Upper lobe of left lung (tissue), 6 donors: ENCODE results near the gene MTARC2. TPM values are rescaled to one million over a fixed set of nuclear protein-coding genes. Genes with fewer than 3 reads are reported as not detected.

Experiments
- ATAC-seq, 2 donors: fragments of 200-7000 bp; cut with Tn5 transposase; one replicate each; pipeline ENCODE4 v1.9.1; 2022; ENCODE audit warnings: mild to moderate bottlenecking in 2 of 2, moderate library complexity in 2 of 2; ENCODE audit not compliant: low FRiP score in 2 of 2
- DNase-seq, 2 donors: peaks; one replicate each; pipeline ENCODE4 v3.0.0-alpha.2; 2019 to 2020
- H3K27ac ChIP-seq, 4 donors: fragments of 200-600 bp; sonication (generic); one replicate each; pipeline ENCODE4 v1.5.1; 2016 to 2019
- H3K27me3 ChIP-seq, 4 donors: fragments of 200-600 bp; sonication (generic); one replicate each; pipeline ENCODE4 v1.5.1; 2017 to 2019
- H3K36me3 ChIP-seq, 4 donors: fragments of 200-600 bp; sonication (generic); one replicate each; pipeline ENCODE4 v1.5.1; 2016 to 2019
- H3K4me1 ChIP-seq, 4 donors: fragments of 200-600 bp; sonication (generic); one replicate each; pipeline ENCODE4 v1.5.1; 2018 to 2019
- H3K4me3 ChIP-seq, 4 donors: fragments of 200-600 bp; sonication (generic); one replicate each; pipeline ENCODE4 v1.5.1; 2017 to 2019; ENCODE audit warnings: mild to moderate bottlenecking in 2 of 4, moderate library complexity in 1 of 4
- H3K9me3 ChIP-seq, 4 donors: fragments of 200-600 bp; sonication (generic); one replicate each; pipeline ENCODE4 v1.5.1; 2018 to 2019
- CTCF ChIP-seq, 6 experiments: fragments of 450-650 bp in 4 of 6; fragments of 200-600 bp in 2 of 6; sonication (generic) in 2 of 6; IDR thresholded peaks; one replicate each; pipeline ENCODE4 v1.5.1; 2016 to 2019; ENCODE audit warnings: antibody characterized with exemption in 6 of 6
- EP300 ChIP-seq, 4 donors: sonication (generic); formaldehyde crosslinking; IDR thresholded peaks; one replicate each; pipeline ENCODE4 v1.5.1; 2017; ENCODE audit warnings: antibody characterized with exemption in 4 of 4, control low read depth in 2 of 4
- POLR2A ChIP-seq, 4 donors: fragments of 450-650 bp; IDR thresholded peaks; one replicate each; pipeline ENCODE4 v1.5.1; 2016 to 2017; ENCODE audit warnings: antibody characterized with exemption in 4 of 4, mild to moderate bottlenecking in 2 of 4
- POLR2AphosphoS5 ChIP-seq, 2 donors: sonication (generic); formaldehyde crosslinking; IDR thresholded peaks; one replicate each; pipeline ENCODE4 v1.5.1; 2017; ENCODE audit warnings: antibody characterized with exemption in 2 of 2
- WGBS, 2 donors: methylation state at CpG; one replicate each; pipeline ENCODE4 v1.1.5; 2017 to 2018; 5-methylcytosine and 5-hydroxymethylcytosine counted together
- total RNA-seq, 6 donors: library from RNA; depleted of rRNA in 4 of 6; stranded (reverse); fragments of >200 nt in 4 of 6; gene quantifications; one replicate each; pipeline versions ENCODE4 v1.1.0 to v1.2.1, GENCODE V29; 2016 to 2021
- donor health status: DM: no; HTN: no; CAD: no; lungs with moderate emphysema.
- donor health status: DM: no; HTN: yes; CAD: no; lungs with severe emphysema.

MTARC2 gene
- total RNA-seq, 6 donors from 2014 or later: 44.2 to 125 (median 62.0) TPM

- TF ChIP-seq EP300 (IDR thresholded peaks at IDR 0.05) (no peak), POLR2A (IDR thresholded peaks at IDR 0.05) (no peak), CTCF (IDR thresholded peaks at IDR 0.05) (no peak), POLR2AphosphoS5 (IDR thresholded peaks at IDR 0.05) (no peak)
- H3K9me3 ChIP-seq: no peaks in the 10 kb centered on the region
- no peak overlapping the region for H3K4me3 ChIP-seq
- DNase-seq (no peak), ATAC-seq (peak in 1 of 2 donors; percentile 88)
- peaks cover 0 to 4% (median 0%) of the 10 kb centered on the region in 4 donors for H3K36me3 ChIP-seq
- peak overlapping the region in 3 of 4 donors; percentile 12 to 59 (median 32) for H3K27ac ChIP-seq
- 51 to 56% methylated on average over 14 of the region's 14 CpGs for WGBS, 2 donors
- H3K4me1 ChIP-seq: peaks cover 0 to 7% (median 3%) of the 10 kb centered on the region in 4 donors
- H3K27me3 ChIP-seq: no peaks in the 10 kb centered on the region
These were observed 70.5 kb downstream of the MTARC2 start for GRCh38 chr1:220818421-220819173.

- Histone ChIP-seq H3K4me3 (no peak overlapping the region), H3K4me1 (peaks cover 0 to 7% (median 3%) of the 10 kb centered on the region in 4 donors), H3K9me3 (no peaks in the 10 kb centered on the region), H3K36me3 (no peaks in the 10 kb centered on the region), H3K27me3 (no peaks in the 10 kb centered on the region), H3K27ac (peak overlapping the region in 1 of 4 donors; percentile 18)
- TF ChIP-seq POLR2A (IDR thresholded peaks at IDR 0.05) (no peak), POLR2AphosphoS5 (IDR thresholded peaks at IDR 0.05) (no peak), EP300 (IDR thresholded peaks at IDR 0.05) (no peak), CTCF (IDR thresholded peaks at IDR 0.05) (no peak)
- DNase-seq: no peak
- peak in 1 of 2 donors; percentile 4 for ATAC-seq
- 46 to 68% methylated on average over 1 of the region's 1 CpG for WGBS, 2 donors
These were observed 71.4 kb downstream of the MTARC2 start for GRCh38 chr1:220819467-220820026.

- Histone ChIP-seq H3K27me3 (no peaks in the 10 kb centered on the region), H3K27ac (no peak overlapping the region), H3K36me3 (no peaks in the 10 kb centered on the region), H3K4me1 (peaks cover 24 to 29% (median 26%) of the 10 kb centered on the region in 4 donors), H3K4me3 (no peak overlapping the region), H3K9me3 (no peaks in the 10 kb centered on the region)
- WGBS, 2 donors: 91 to 97% methylated on average over 9 of the region's 9 CpGs
- DNase-seq: no peak
- TF ChIP-seq POLR2AphosphoS5 (IDR thresholded peaks at IDR 0.05) (no peak), CTCF (IDR thresholded peaks at IDR 0.05) (no peak), POLR2A (IDR thresholded peaks at IDR 0.05) (no peak), EP300 (IDR thresholded peaks at IDR 0.05) (no peak)
- ATAC-seq: no peak
These were observed 76.2 kb downstream of the MTARC2 start for GRCh38 chr1:220824031-220824989.

GRCh38 chr1:220825819-220826551, 77.9 kb downstream of the MTARC2 start:
- Histone ChIP-seq H3K4me3 (no peak overlapping the region), H3K36me3 (no peaks in the 10 kb centered on the region), H3K27me3 (no peaks in the 10 kb centered on the region), H3K4me1 (peaks cover 22 to 34% (median 28%) of the 10 kb centered on the region in 4 donors), H3K9me3 (no peaks in the 10 kb centered on the region), H3K27ac (peak overlapping the region in 1 of 4 donors; percentile 1)
- ATAC-seq (no peak), DNase-seq (no peak)
- 45 to 60% methylated on average over 6 of the region's 6 CpGs for WGBS, 2 donors
- TF ChIP-seq EP300 (IDR thresholded peaks at IDR 0.05) (no peak), CTCF (IDR thresholded peaks at IDR 0.05) (no peak), POLR2AphosphoS5 (IDR thresholded peaks at IDR 0.05) (no peak), POLR2A (IDR thresholded peaks at IDR 0.05) (no peak)
